GM12801 (cell line): Measurements from ENCODE around the gene AHI1.

Experiments
- TF ChIP-seq, protein P1 (sequence below): IDR thresholded peaks from one replicate; pipeline ENCODE4 v1.5.1; 2011; ENCODE audit warnings: control low read depth; ENCODE audit not compliant: insufficient read length; ENCODE audit errors: extremely low read depth

Gene AHI1

DNA sequence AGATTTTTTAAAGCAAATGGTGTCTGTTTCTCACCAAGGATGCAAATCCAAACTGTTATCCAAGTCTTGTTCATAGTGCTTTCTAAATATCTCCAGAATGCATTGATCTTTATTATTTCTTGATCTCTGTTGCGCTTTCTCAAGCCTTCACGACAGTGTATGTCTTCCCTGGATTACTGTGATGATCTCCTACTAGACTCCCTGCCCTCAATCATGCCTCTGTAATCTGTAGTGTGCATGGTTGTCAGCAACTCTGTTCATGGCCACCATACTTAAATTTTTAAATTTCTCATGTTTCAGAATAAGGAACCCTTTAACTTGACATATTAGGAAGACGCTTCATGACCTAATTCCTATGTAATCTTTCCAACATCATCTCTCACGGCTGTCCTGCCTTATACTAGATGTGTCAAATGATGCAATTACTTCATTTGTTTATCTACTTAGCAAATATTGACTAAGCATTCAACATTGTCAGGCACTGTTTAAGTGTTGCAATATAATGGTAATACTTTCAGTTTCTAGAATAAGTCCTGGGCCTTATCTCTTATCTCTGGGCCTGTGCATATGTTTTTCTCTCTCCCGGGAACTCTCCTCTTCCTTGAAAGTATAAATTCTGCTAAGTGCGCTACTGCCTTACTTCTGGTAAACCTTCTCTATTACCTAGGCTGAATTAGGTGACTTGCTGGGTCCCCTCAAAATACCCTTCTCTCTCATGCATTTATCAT lies 25.6 kb upstream of the AHI1 start:
- TF ChIP-seq, protein P1, sequence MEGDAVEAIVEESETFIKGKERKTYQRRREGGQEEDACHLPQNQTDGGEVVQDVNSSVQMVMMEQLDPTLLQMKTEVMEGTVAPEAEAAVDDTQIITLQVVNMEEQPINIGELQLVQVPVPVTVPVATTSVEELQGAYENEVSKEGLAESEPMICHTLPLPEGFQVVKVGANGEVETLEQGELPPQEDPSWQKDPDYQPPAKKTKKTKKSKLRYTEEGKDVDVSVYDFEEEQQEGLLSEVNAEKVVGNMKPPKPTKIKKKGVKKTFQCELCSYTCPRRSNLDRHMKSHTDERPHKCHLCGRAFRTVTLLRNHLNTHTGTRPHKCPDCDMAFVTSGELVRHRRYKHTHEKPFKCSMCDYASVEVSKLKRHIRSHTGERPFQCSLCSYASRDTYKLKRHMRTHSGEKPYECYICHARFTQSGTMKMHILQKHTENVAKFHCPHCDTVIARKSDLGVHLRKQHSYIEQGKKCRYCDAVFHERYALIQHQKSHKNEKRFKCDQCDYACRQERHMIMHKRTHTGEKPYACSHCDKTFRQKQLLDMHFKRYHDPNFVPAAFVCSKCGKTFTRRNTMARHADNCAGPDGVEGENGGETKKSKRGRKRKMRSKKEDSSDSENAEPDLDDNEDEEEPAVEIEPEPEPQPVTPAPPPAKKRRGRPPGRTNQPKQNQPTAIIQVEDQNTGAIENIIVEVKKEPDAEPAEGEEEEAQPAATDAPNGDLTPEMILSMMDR = no peak

DNA sequence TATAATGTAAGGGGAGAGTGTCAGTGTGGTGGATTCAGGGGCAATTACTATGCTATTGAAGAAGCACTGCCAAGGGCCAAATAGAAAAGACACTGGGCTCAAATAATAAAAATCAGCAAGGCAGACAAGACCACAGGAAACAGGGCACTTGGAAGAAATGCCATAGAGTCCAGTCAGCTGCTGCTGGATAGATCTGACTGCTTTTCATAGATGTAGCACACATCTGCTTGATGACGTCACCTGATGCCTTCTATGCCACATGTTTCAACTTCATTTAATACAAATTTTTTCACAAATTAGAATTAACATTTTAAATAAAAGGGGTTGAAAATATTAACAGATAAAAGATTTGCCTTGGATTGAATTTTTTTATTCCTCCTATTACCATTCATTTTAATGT lies 23.9 kb upstream of the AHI1 start:
- TF ChIP-seq, protein P1 = no peak

DNA sequence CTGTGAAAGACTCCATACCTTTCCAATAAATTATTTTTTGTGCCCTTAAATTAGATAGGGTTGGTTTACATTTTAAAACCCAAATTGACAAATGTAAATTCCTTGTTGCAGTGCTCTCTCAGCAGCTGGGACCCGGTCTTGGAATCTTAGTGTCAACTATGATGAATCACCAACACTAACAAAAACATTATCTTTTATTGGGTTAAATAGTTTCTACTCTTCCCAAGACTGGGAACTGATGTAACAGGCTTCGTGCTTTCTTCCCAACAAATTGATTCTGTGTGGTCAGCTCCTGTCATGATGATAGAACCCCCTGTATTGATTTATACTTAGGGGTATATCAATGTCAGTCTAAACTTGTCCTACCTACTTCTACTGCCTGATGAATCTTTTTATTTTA lies 23.2 kb upstream of the AHI1 start:
- TF ChIP-seq, protein P1 = no peak

DNA sequence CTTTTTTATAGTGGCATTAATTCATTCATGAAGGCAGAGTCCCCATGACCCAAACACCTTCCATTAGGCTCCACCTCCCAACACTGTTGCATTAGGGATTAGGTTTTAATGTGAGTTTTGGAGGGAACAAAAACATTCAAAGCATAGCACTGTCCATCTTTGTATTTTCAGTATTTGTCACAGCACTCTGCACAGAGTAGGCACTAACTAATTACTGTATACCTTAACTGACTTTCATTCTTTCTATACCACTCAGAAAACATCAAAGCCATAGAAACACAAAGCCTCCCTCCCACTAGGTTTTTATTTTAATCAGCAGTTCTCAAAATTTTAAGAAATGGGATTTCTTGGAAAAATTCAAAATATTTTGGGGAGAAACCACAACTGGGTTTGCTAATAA lies 21.8 kb upstream of the AHI1 start:
- TF ChIP-seq, protein P1 = no peak

DNA sequence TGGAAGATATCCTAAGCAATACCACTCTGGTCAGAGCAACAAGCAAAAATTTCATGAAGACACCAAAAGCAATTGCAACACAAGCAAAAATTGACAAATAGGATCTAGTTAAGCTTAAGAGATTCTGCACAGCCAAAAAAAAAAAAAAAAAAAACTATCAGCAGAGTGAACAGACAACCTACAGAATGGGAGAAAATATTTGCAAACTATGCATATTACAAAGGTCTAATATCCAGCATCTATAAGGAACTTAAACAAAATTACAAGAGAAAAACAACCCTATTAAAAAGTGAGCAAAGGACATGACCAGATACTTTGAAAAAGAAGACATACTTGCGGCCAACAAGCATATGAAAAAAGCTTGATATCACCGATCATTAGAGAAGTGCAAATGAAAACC lies 20.0 kb upstream of the AHI1 start:
- TF ChIP-seq, protein P1 = no peak

DNA sequence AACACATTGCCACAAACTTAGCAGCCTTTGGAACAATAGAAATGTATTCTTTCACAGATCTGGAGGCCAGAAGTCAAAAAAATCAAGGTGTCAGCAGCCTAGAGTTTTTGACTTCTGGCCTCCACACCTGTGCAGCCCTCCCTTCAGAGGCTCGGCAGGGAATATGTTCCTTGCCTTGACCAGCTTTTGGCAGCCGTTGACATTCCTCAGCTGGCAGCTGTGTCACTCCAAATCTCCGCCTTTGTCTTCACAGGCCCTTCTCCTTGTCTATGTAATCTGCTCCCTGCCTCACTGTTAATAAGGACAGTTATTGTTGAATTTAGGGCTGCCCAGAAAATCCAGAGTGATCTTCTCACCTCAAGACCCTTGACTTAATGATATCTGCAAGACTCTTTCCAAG lies 17.2 kb upstream of the AHI1 start:
- TF ChIP-seq, protein P1 = no peak

DNA sequence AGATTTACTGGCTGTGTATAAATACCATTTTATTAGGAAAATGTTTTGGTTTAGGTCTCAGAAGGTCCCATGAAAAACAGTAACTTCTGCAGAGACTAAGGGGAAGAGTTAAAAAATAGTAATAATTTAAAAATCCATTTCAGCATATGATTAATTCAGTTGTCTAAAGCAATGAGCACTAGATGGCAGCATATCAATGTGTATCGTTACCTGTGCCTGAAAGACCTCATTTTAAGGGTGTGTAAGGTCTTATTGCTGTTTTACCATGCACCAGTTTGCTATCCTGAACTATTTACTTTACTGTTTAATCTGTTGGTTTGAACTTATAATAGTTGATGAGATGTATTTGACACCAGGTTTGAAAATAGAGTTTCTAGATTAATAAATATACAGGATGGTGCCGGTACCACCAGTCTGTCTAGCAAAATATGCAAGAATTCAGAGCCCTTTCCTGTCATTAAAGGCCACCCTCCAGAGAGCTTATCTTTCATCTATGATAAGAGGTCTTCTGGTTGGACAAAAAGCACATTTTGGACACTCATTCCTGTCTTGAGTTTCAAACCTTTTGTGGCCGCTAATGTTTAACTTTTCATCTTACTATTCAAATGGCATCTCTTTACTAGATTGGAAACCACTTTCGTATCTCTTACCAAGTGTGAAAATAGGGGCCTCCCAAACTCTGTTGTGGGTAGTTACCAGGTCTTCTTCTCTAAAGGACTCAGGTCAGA lies 8.9 kb upstream of the AHI1 start:
- TF ChIP-seq, protein P1 = no peak
